Testis (tissue), 2 donors: ENCODE data around the gene DCP1A.

ENCODE experiments used
- CTCF ChIP-seq, 3 experiments: fragments of 450-650 bp in 2 of 3; fragments of 200-600 bp in 1 of 3; sonication (generic) in 1 of 3; IDR thresholded peaks; one replicate each; pipeline ENCODE4 v1.5.1; 2016 to 2019; ENCODE audit warnings: antibody characterized with exemption in 3 of 3, mild to moderate bottlenecking in 2 of 3, moderate library complexity in 1 of 3
- POLR2A ChIP-seq: fragments of 450-650 bp; IDR thresholded peaks from one replicate; pipeline ENCODE4 v1.6.1; 2017; ENCODE audit warnings: antibody characterized with exemption, mild to moderate bottlenecking, moderate library complexity

- TF ChIP-seq CTCF (IDR thresholded peaks at IDR 0.05) = no peak
- no peak for TF ChIP-seq POLR2A
Observed at GRCh38 chr3:53329897-53330296, 17.4 kb downstream of the DCP1A start.
